K562 (cell line): ENCODE data around the gene NDOR1. TPM values are rescaled to one million over a fixed set of nuclear protein-coding genes. Genes with fewer than 3 reads are reported as not detected.
A peak's percentile ranks its signal among the peaks of the same experiment; 100 is the strongest.

Source experiments
- ATAC-seq: fragments of 200-7000 bp; cut with Tn5 transposase; 3 replicates; pipeline ENCODE4 v1.9.1; 2020; ENCODE audit warnings: moderate library complexity
- BruUV-seq: library from RNA; stranded (reverse); fragments of 400-500 nt; replicated peaks from 2 replicates; lab custom pipeline; 2021; lab: Mats Ljungman, UMichigan
- CTCF ChIA-PET: fragments of 300-600 bp; formaldehyde crosslinking; extraction: SDS; loops from one replicate; lab custom pipeline; 2021; ENCODE audit warnings: low intra/inter-chr PET ratio; lab: Yijun Ruan, JAX
- POLR2A ChIA-PET: fragments of 300-600, 350-650 bp; sonication (Branson Sonifier 250); formaldehyde crosslinking; extraction: SDS; loops from one replicate; lab custom pipeline; 2021; ENCODE audit warnings: antibody characterized with exemption, inconsistent platforms; lab: Yijun Ruan, JAX
- DNase-seq, 4 experiments: peaks; one replicate each; pipeline versions ENCODE4 v3.0.0 to v3.0.0-alpha.2; 2011 to 2018; ENCODE audit warnings: low spot score in 3 of 4, mixed read lengths in 3 of 4; ENCODE audit errors: extremely low read depth in 1 of 4
- FAIRE-seq: peaks from 2 replicates; lab custom pipeline; 2011; peaks lifted over from hg19 to GRCh38; lab: Jason Lieb, UNC
- H2AFZ ChIP-seq: 2 replicates; pipeline ENCODE4 v1.6.0; 2011; ENCODE audit warnings: low read depth, low read length, control low read depth, inconsistent platforms
- H3K27ac ChIP-seq: fragments of 200-600 bp; 3 replicates; pipeline ENCODE4 v1.8.0; 2011; ENCODE audit warnings: low read depth, mild to moderate bottlenecking, control low read depth, inconsistent platforms, low read length, moderate library complexity, mixed read lengths; ENCODE audit errors: extremely low read depth
- H3K27me3 ChIP-seq, 2 experiments: fragments of 300-600 bp in 1 of 2; 2 replicates in 1 of 2; 3 replicates in 1 of 2; pipeline versions ENCODE4 v1.6.0 to v1.8.0; 2011; ENCODE audit warnings: inconsistent platforms in 2 of 2, low read length in 2 of 2, mild to moderate bottlenecking in 1 of 2, mixed read lengths in 1 of 2, moderate library complexity in 1 of 2; ENCODE audit not compliant: control insufficient read depth in 2 of 2, insufficient read depth in 2 of 2
- H3K36me3 ChIP-seq: fragments of 300-600 bp; 3 replicates; pipeline ENCODE4 v1.8.0; 2011; ENCODE audit warnings: mild to moderate bottlenecking, low read length, inconsistent platforms; ENCODE audit not compliant: control insufficient read depth, insufficient read depth
- H3K4me1 ChIP-seq, 2 experiments: fragments of 200-600 bp in 1 of 2; replicated peaks in 1 of 2; 2 replicates in 1 of 2; 3 replicates in 1 of 2; pipeline versions ENCODE4 v1.5.1 to v1.8.0; 2011; ENCODE audit warnings: inconsistent platforms in 2 of 2, low read length in 2 of 2, mild to moderate bottlenecking in 1 of 2, mixed read lengths in 1 of 2, moderate library complexity in 1 of 2; ENCODE audit not compliant: control insufficient read depth in 2 of 2, insufficient read depth in 2 of 2
- H3K4me2 ChIP-seq: 2 replicates; pipeline ENCODE4 v1.6.1; 2011; ENCODE audit warnings: low read length, control low read depth, inconsistent platforms, mixed read lengths; ENCODE audit not compliant: insufficient read depth
- H3K4me3 ChIP-seq: fragments of 200-600 bp; sonication (generic), shearing (Covaris generic); 2 replicates; pipeline ENCODE4 v1.5.1; 2016; ENCODE audit warnings: control low read depth, inconsistent platforms
- H3K79me2 ChIP-seq: fragments of 200-600 bp; 3 replicates; pipeline ENCODE4 v1.8.0; 2011; ENCODE audit warnings: low read length, inconsistent platforms; ENCODE audit not compliant: control insufficient read depth, insufficient read depth
- H3K9ac ChIP-seq, 2 experiments: 2 replicates each; pipeline versions ENCODE4 v1.6.0 to v1.6.1; 2011; ENCODE audit warnings: low read depth in 2 of 2, low read length in 2 of 2, control low read depth in 1 of 2, inconsistent platforms in 1 of 2, mild to moderate bottlenecking in 1 of 2, mixed read lengths in 1 of 2; ENCODE audit not compliant: insufficient read depth in 1 of 2
- H3K9me1 ChIP-seq: one replicate; pipeline ENCODE4 v1.6.0; 2011; ENCODE audit warnings: inconsistent platforms, mild to moderate bottlenecking, low read length, moderate library complexity; ENCODE audit not compliant: control insufficient read depth, insufficient read depth
- H3K9me3 ChIP-seq: replicated peaks from 2 replicates; pipeline ENCODE4 v1.5.1; 2011; ENCODE audit warnings: low read depth, low read length, inconsistent platforms; ENCODE audit not compliant: control insufficient read depth, insufficient read depth
- H4K20me1 ChIP-seq: replicated peaks from 2 replicates; pipeline ENCODE4 v1.6.1; 2011; ENCODE audit warnings: low read length, inconsistent platforms, mixed read lengths; ENCODE audit not compliant: control insufficient read depth, insufficient read depth
- CBFA2T2 ChIP-seq: fragments of 450-650 bp; conservative IDR thresholded peaks from 2 replicates; pipeline ENCODE4 v1.6.1; 2017; ENCODE audit warnings: mild to moderate bottlenecking
- CBFA2T3 ChIP-seq: fragments of 450-650 bp; IDR thresholded peaks from 2 replicates; pipeline ENCODE4 v1.6.1; 2017
- MTA2 ChIP-seq: fragments of 450-650 bp; IDR thresholded peaks from 2 replicates; pipeline ENCODE4 v1.6.1; 2016; ENCODE audit warnings: low read depth
- PML ChIP-seq: IDR thresholded peaks from 2 replicates; pipeline ENCODE4 v1.6.1; 2012; ENCODE audit warnings: low read length, inconsistent platforms
- TAL1 ChIP-seq: fragments of 450-650 bp; IDR thresholded peaks from 2 replicates; pipeline ENCODE4 v1.6.1; 2016; ENCODE audit warnings: mild to moderate bottlenecking
- TEAD4 ChIP-seq, 2 experiments: sonication (generic) in 1 of 2; formaldehyde crosslinking in 1 of 2; IDR thresholded peaks; 2 replicates each; pipeline versions ENCODE4 v1.6.1 to v1.8.0; 2012 to 2022; ENCODE audit warnings: borderline replicate concordance in 1 of 2, inconsistent platforms in 1 of 2, low read length in 1 of 2, mild to moderate bottlenecking in 1 of 2, missing genetic modification reagents in 1 of 2
- ZNF311 ChIP-seq: fragments of 250-450 bp; sonication (Bioruptor Pico); IDR thresholded peaks from 2 replicates; pipeline ENCODE4 v1.4.0; 2020; ENCODE audit warnings: mild to moderate bottlenecking, moderate library complexity
- WGBS: fragments of 100-300 bp; shearing (Covaris generic); methylation state at CpG from one replicate; pipeline ENCODE4 v1.1.6; 2016; ENCODE audit warnings: low coverage, mixed read lengths; ENCODE audit not compliant: insufficient coverage; ENCODE audit errors: missing lambda C conversion rate; 5-methylcytosine and 5-hydroxymethylcytosine counted together
- in situ Hi-C: fragments of 300-500 bp; cut with MboI; formaldehyde crosslinking; loops from 4 replicates; pipeline ENCODE4 v1.15.0; 2018; ENCODE audit warnings: inconsistent platforms, mixed read lengths
- intact Hi-C: fragments of 100-400 bp; cut with micrococcal nuclease; formaldehyde crosslinking; loops from 2 replicates; pipeline ENCODE4 v1.14.2; 2022
- polyA plus RNA-seq, 8 experiments: library from polyadenylated mRNA; depleted of rRNA in 4 of 8; stranded (reverse) in 5 of 8; unstranded in 3 of 8; fragments of >200 nt; fragmentation: Nextera tagmentation in 2 of 8; fragmentation: Illumina TruSeq in 1 of 8; extraction: Ambion mirVana in 2 of 8; extraction: Trizol in 1 of 8; gene quantifications; 2 replicates each; pipeline versions ENCODE4 v1.2.1 to v1.2.3, GENCODE V29; 2011 to 2014; ENCODE audit warnings: inconsistent platforms in 1 of 8, missing spikeins in 1 of 8
- total RNA-seq, 7 experiments: library from RNA; depleted of rRNA in 6 of 7; stranded (reverse); fragments of >200 nt in 6 of 7; fragmentation: Illumina TruSeq in 2 of 7; extraction: Trizol in 2 of 7; gene quantifications; 2 replicates each; pipeline versions ENCODE4 v1.2.1 to v1.2.3, GENCODE V29; 2011 to 2021; ENCODE audit warnings: low replicate concordance in 1 of 7
- TF ChIP-seq, protein P1 (sequence below): sonication (generic); formaldehyde crosslinking; IDR thresholded peaks from 2 replicates; pipeline ENCODE4 v1.9.0; 2022; ENCODE audit warnings: mild to moderate bottlenecking, missing genetic modification reagents

Gene NDOR1
- total and polyA plus RNA-seq, 9 of the 15 experiments (the other 6 are each of a cell fraction or from before 2014, with no cell fraction given): 0.06 to 36.9 (median 6.9) TPM

- BruUV-seq: no TSS peak
- in situ Hi-C loops (no loop called here), intact Hi-C loops (no loop called here)
- peak overlapping the region; percentile 99 for H3K4me3 ChIP-seq
- H3K27ac ChIP-seq: peak overlapping the region; percentile 88
- no peak overlapping the region for H2AFZ ChIP-seq
- DNase-seq (peak in 2 of 4 experiments; percentile 38 to 49), ATAC-seq (no peak), FAIRE-seq (no peak)
- CTCF ChIA-PET: no interaction called here
- H3K4me2 ChIP-seq: peak overlapping the region; percentile 95
- WGBS: 18% methylated on average over 6 of the region's 7 CpGs
- POLR2A ChIA-PET: interaction anchor here (0.5 to 1.3 kb wide), 4 partner anchors 9 to 101 kb away, joined by 3 to 5 read pairs (median 4); no protein-coding TSS in a partner anchor
- H3K4me1 ChIP-seq: peaks cover 25 to 52% of the 10 kb centered on the region in 2 experiments
- peaks cover 3% of the 10 kb centered on the region for H4K20me1 ChIP-seq
- H3K9me1 ChIP-seq: peaks cover 3% of the 10 kb centered on the region
- H3K9me3 ChIP-seq: no peaks in the 10 kb centered on the region
- H3K9ac ChIP-seq: peak overlapping the region; percentile 92 to 98
- H3K79me2 ChIP-seq: peaks cover 52% of the 10 kb centered on the region
- TF ChIP-seq CBFA2T2 (peak; percentile 44), TEAD4 (IDR thresholded peaks at IDR 0.05; ENCODE audit: low read length) (peak; percentile 47), TEAD4 (CRISPR knock-in tag; IDR thresholded peaks at IDR 0.05; ENCODE audit: borderline replicate concordance) (no peak), ZNF311 (CRISPR knock-in tag) (no peak), TAL1 (peak; percentile 27; the same call in 1 of the 2 replicates), MTA2 (no peak), PML (no peak), CBFA2T3 (peak; percentile 72)
- TF ChIP-seq, protein P1, sequence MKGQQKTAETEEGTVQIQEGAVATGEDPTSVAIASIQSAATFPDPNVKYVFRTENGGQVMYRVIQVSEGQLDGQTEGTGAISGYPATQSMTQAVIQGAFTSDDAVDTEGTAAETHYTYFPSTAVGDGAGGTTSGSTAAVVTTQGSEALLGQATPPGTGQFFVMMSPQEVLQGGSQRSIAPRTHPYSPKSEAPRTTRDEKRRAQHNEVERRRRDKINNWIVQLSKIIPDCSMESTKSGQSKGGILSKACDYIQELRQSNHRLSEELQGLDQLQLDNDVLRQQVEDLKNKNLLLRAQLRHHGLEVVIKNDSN (CRISPR knock-in tag): no peak
- H3K27me3 ChIP-seq: no peaks in the 10 kb centered on the region
- H3K36me3 ChIP-seq: peaks cover 46% of the 10 kb centered on the region; the same call in 2 of the 3 replicates
Observed at GRCh38 chr9:137206602-137207001, 1.1 kb downstream of the NDOR1 start.
